Right lobe of liver (tissue), 4 donors: ENCODE measurements around the gene EXOC4.

Experiments
- CTCF ChIP-seq, 4 donors: fragments of 200-600 bp in 3 of 4; fragments of 450-650 bp in 1 of 4; IDR thresholded peaks; one replicate each; pipeline versions ENCODE4 v1.5.1 to v1.8.0; 2016 to 2022; ENCODE audit warnings: antibody characterized with exemption in 4 of 4, mild to moderate bottlenecking in 2 of 4
- POLR2A ChIP-seq: fragments of 450-650 bp; IDR thresholded peaks from one replicate; pipeline ENCODE4 v1.6.1; 2017; ENCODE audit warnings: antibody characterized with exemption, mild to moderate bottlenecking
- donor health status: DM: no; HTN: no; CAD: no.
- donor health status: DM: no; HTN: no; CAD: no.
- donor health status: DM: no; HTN: yes; CAD: no.

GRCh38 chr7:133668296-133669060 lies 415.6 kb downstream of the EXOC4 start:
- TF ChIP-seq CTCF (IDR thresholded peaks at IDR 0.05) = no peak
- no peak for TF ChIP-seq POLR2A
